Measurements from ENCODE around the gene GABRG3. TPM values are rescaled to one million over a fixed set of nuclear protein-coding genes. Genes with fewer than 3 reads are reported as not detected.

Gene GABRG3
- total RNA-seq, 1 donor from 2014 or later, result 0.06 TPM

- no peak for TF ChIP-seq CTCF (conservative IDR thresholded peaks at IDR 0.05; ENCODE audit: low read depth, low read length)
- H3K4me3 ChIP-seq (ENCODE audit: low read depth, low read length), result no peak overlapping the region
- DNase-seq (ENCODE audit: low read depth), result no peak
These were observed 527.7 kb downstream of the GABRG3 start for GRCh38 chr15:27498700-27499099.

- TF ChIP-seq CTCF (conservative IDR thresholded peaks at IDR 0.05; ENCODE audit: low read depth, low read length), result no peak
- no peak overlapping the region for H3K4me3 ChIP-seq (ENCODE audit: low read depth, low read length)
- no peak for DNase-seq (ENCODE audit: low read depth)
These were observed 528.2 kb downstream of the GABRG3 start for GRCh38 chr15:27499191-27499590.

- H3K4me3 ChIP-seq (ENCODE audit: low read depth, low read length), result no peak overlapping the region
- TF ChIP-seq CTCF (conservative IDR thresholded peaks at IDR 0.05; ENCODE audit: low read depth, low read length), result no peak
- DNase-seq (ENCODE audit: low read depth), result no peak
These were observed 528.7 kb downstream of the GABRG3 start for GRCh38 chr15:27499719-27500118.

- no peak for DNase-seq (ENCODE audit: low read depth)
- TF ChIP-seq CTCF (conservative IDR thresholded peaks at IDR 0.05; ENCODE audit: low read depth, low read length), result no peak
- H3K4me3 ChIP-seq (ENCODE audit: low read depth, low read length), result no peak overlapping the region
These were observed 529.2 kb downstream of the GABRG3 start for GRCh38 chr15:27500206-27500605.

- TF ChIP-seq CTCF (conservative IDR thresholded peaks at IDR 0.05; ENCODE audit: low read depth, low read length), result no peak
- no peak overlapping the region for H3K4me3 ChIP-seq (ENCODE audit: low read depth, low read length)
- DNase-seq (ENCODE audit: low read depth), result no peak
These were observed 535.8 kb downstream of the GABRG3 start for GRCh38 chr15:27506752-27507151.

- no peak overlapping the region for H3K4me3 ChIP-seq (ENCODE audit: low read depth, low read length)
- TF ChIP-seq CTCF (conservative IDR thresholded peaks at IDR 0.05; ENCODE audit: low read depth, low read length), result no peak
- no peak for DNase-seq (ENCODE audit: low read depth)
These were observed 538.0 kb downstream of the GABRG3 start for GRCh38 chr15:27509014-27509413.

- H3K4me3 ChIP-seq (ENCODE audit: low read depth, low read length), result no peak overlapping the region
- DNase-seq (ENCODE audit: low read depth), result no peak
- TF ChIP-seq CTCF (conservative IDR thresholded peaks at IDR 0.05; ENCODE audit: low read depth, low read length), result no peak
These were observed 541.5 kb downstream of the GABRG3 start for GRCh38 chr15:27512281-27513001.

Data from epithelial cell of proximal tubule (primary cell).